ENCODE data around the gene MAGI3. TPM values are rescaled to one million over a fixed set of nuclear protein-coding genes. Genes with fewer than 3 reads are reported as not detected.

Gene MAGI3
- total RNA-seq, 1 donor, result 7.2 TPM

DNA sequence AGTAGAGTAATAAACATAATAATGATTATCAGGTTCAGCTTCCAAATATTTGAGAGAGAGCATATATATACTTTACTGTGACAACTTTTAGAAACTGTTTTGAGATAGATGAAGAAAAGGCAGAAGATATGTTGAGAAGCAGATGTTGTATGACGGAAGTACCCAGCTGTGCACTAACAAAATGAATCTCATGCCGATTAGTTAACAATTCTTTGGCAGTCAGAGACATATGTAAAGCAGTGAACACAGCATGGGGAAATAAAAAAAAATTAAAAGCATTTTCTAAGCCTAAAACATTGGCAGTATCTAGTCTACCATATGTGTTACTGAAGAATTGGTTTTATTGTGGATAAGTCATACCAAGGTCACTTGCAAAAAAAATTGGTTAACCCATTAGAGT, 51.8 kb downstream of the MAGI3 start:
- Histone ChIP-seq H3K4me2 (ENCODE audit: insufficient read depth, low read length) (no peak overlapping the region), H3K27me3 (ENCODE audit: insufficient read depth, low read length) (no peaks in the 10 kb centered on the region), H4K20me1 (ENCODE audit: insufficient read depth, low read length) (no peaks in the 10 kb centered on the region), H3K79me2 (ENCODE audit: insufficient read depth, low read length) (peaks cover 5% of the 10 kb centered on the region), H2AFZ (ENCODE audit: low read length) (no peak overlapping the region), H3K4me3 (ENCODE audit: insufficient read depth, low read length) (no peak overlapping the region), H3K4me1 (ENCODE audit: insufficient read depth, low read length) (no peaks in the 10 kb centered on the region), H3K9me3 (ENCODE audit: low read depth, low read length) (no peaks in the 10 kb centered on the region), H3K27ac (ENCODE audit: low read depth, low read length) (no peak overlapping the region), H3K36me3 (ENCODE audit: insufficient read depth, low read length) (no peaks in the 10 kb centered on the region)
- DNase-seq (ENCODE audit: insufficient read length, low spot score, missing footprints), result no peak
- TF ChIP-seq, protein P1, sequence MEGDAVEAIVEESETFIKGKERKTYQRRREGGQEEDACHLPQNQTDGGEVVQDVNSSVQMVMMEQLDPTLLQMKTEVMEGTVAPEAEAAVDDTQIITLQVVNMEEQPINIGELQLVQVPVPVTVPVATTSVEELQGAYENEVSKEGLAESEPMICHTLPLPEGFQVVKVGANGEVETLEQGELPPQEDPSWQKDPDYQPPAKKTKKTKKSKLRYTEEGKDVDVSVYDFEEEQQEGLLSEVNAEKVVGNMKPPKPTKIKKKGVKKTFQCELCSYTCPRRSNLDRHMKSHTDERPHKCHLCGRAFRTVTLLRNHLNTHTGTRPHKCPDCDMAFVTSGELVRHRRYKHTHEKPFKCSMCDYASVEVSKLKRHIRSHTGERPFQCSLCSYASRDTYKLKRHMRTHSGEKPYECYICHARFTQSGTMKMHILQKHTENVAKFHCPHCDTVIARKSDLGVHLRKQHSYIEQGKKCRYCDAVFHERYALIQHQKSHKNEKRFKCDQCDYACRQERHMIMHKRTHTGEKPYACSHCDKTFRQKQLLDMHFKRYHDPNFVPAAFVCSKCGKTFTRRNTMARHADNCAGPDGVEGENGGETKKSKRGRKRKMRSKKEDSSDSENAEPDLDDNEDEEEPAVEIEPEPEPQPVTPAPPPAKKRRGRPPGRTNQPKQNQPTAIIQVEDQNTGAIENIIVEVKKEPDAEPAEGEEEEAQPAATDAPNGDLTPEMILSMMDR (IDR thresholded peaks at IDR 0.05; ENCODE audit: extremely low read depth, low read depth, low read length), result no peak

DNA sequence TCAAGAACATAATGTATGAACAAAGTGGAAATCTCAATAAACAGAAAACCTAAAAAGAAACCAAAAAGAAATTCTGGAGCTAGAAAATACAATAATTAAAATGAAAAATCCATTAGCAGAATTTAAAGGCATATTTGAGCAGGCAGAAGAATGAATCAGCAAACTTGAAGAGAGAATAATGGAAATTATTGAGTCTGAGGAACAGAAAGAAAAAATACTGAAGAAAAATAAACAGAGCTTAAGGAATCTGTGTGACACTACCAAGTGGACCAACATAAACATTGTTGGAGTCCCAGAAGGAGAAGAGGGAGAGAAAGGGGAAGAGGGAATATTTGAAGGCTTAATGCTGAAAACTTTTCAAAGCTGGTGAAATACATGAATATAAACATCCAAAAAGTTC, 54.5 kb downstream of the MAGI3 start:
- H3K27me3 ChIP-seq (ENCODE audit: insufficient read depth, low read length), result no peaks in the 10 kb centered on the region
- H3K79me2 ChIP-seq (ENCODE audit: insufficient read depth, low read length), result peaks cover 2% of the 10 kb centered on the region
- H4K20me1 ChIP-seq (ENCODE audit: insufficient read depth, low read length), result no peaks in the 10 kb centered on the region
- H3K36me3 ChIP-seq (ENCODE audit: insufficient read depth, low read length), result no peaks in the 10 kb centered on the region
- no peak for DNase-seq (ENCODE audit: insufficient read length, low spot score, missing footprints)
- no peaks in the 10 kb centered on the region for H3K4me1 ChIP-seq (ENCODE audit: insufficient read depth, low read length)
- TF ChIP-seq, protein P1 (IDR thresholded peaks at IDR 0.05; ENCODE audit: extremely low read depth, low read depth, low read length), result no peak
- H3K9me3 ChIP-seq (ENCODE audit: low read depth, low read length), result no peaks in the 10 kb centered on the region
- no peak overlapping the region for H3K4me3 ChIP-seq (ENCODE audit: insufficient read depth, low read length)
- H2AFZ ChIP-seq (ENCODE audit: low read length), result no peak overlapping the region
- no peak overlapping the region for H3K27ac ChIP-seq (ENCODE audit: low read depth, low read length)
- H3K4me2 ChIP-seq (ENCODE audit: insufficient read depth, low read length), result no peak overlapping the region

DNA sequence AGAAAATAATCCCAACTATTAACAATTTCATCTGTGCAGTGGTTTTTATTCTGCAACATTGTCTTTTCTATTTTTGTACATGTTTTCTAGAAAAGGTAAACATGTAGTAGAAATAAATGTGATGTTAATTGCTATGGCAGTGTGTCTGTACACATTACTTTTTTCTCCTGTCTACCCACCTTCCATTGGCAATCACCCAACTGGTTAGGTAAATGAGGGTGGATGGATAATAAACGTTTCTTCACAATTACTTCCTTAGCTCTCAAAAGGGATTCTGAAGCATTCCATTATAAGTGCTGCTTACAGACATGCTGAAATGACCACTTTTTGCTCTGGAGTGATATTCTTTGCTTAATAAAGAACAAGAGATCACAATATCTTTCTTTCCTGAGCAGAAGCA, 61.4 kb downstream of the MAGI3 start:
- H3K79me2 ChIP-seq (ENCODE audit: insufficient read depth, low read length), result peaks cover 3% of the 10 kb centered on the region
- DNase-seq (ENCODE audit: insufficient read length, low spot score, missing footprints), result no peak
- TF ChIP-seq, protein P1 (IDR thresholded peaks at IDR 0.05; ENCODE audit: extremely low read depth, low read depth, low read length), result no peak

DNA sequence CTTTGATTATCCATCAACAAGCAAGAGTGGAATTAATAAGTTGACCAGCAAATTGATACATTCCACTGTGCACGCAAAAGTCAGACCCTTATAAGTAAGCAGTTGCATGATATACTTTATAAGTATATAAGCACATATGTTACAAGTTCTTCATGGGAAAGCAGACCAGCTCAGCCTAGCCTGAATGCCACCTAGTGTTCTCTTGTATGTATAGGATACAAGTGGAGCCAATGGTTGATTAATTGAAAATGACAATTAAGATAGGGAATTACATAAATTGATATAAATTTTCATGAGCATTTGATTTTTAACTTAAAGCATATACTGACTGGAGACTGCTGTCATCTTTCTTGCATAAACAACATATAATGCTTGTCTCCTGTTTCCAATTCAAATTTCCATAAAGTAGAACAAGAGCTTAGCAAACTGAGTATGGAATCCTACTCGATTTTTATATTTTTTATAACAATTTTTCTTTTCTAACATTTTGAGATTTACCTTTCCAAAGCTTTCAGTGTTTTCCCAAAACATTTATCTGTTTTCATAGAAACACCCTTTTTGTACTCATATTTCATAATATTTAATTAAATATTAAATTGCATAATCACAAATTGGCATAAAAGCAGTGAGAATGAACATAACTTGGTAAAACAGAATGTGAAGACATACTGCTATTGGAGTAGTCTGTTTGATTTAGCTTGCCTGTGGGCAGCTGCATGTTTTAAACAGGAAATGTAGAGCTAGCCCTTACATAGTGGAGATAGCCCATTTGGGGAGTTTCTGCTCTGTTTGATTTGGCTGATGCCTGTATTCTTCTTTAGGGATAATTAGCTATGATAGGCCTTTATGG, 62.8 kb downstream of the MAGI3 start:
- Histone ChIP-seq H3K27me3 (ENCODE audit: insufficient read depth, low read length) (no peaks in the 10 kb centered on the region), H3K36me3 (ENCODE audit: insufficient read depth, low read length) (no peaks in the 10 kb centered on the region), H3K4me2 (ENCODE audit: insufficient read depth, low read length) (no peak overlapping the region), H3K4me1 (ENCODE audit: insufficient read depth, low read length) (peaks cover 12% of the 10 kb centered on the region), H2AFZ (ENCODE audit: low read length) (no peak overlapping the region), H3K27ac (ENCODE audit: low read depth, low read length) (no peak overlapping the region), H3K4me3 (ENCODE audit: insufficient read depth, low read length) (no peak overlapping the region), H3K79me2 (ENCODE audit: insufficient read depth, low read length) (peaks cover 9% of the 10 kb centered on the region), H3K9me3 (ENCODE audit: low read depth, low read length) (no peaks in the 10 kb centered on the region), H4K20me1 (ENCODE audit: insufficient read depth, low read length) (no peaks in the 10 kb centered on the region)
- TF ChIP-seq, protein P1 (IDR thresholded peaks at IDR 0.05; ENCODE audit: extremely low read depth, low read depth, low read length), result peak; percentile 60
- peak; percentile 5 for DNase-seq (ENCODE audit: insufficient read length, low spot score, missing footprints)

More for the DNA sequence above, 61.4 kb downstream of the MAGI3 start:
- Histone ChIP-seq H3K27me3 (ENCODE audit: insufficient read depth, low read length) (no peaks in the 10 kb centered on the region), H4K20me1 (ENCODE audit: insufficient read depth, low read length) (no peaks in the 10 kb centered on the region), H3K27ac (ENCODE audit: low read depth, low read length) (no peak overlapping the region), H3K4me2 (ENCODE audit: insufficient read depth, low read length) (no peak overlapping the region), H2AFZ (ENCODE audit: low read length) (no peak overlapping the region), H3K4me3 (ENCODE audit: insufficient read depth, low read length) (no peak overlapping the region), H3K9me3 (ENCODE audit: low read depth, low read length) (no peaks in the 10 kb centered on the region), H3K36me3 (ENCODE audit: insufficient read depth, low read length) (no peaks in the 10 kb centered on the region), H3K4me1 (ENCODE audit: insufficient read depth, low read length) (peaks cover 5% of the 10 kb centered on the region)

Data from osteoblast (primary cell).